GM21576 (cell line): ENCODE data around the gene NCAPH2.

Experiments
- ATAC-seq: cut with Tn5 transposase; IDR thresholded peaks from one replicate; pipeline ENCODE4 v1.9.1; 2021; ENCODE audit warnings: mild to moderate bottlenecking, moderate library complexity; ENCODE audit not compliant: unreplicated experiment

NCAPH2 gene

GRCh38 chr22:50473855-50474671 is 34.0 kb upstream of the NCAPH2 start:
- no peak for ATAC-seq

- peak; percentile 58 for ATAC-seq
These were observed 33.0 kb upstream of the NCAPH2 start, which contains the start of gene SBF1 for GRCh38 chr22:50474710-50475651. Gene SBF1, minus strand, starts transcription at chr22:50475035. Its CDS starts 195 bp downstream, at chr22:50474840.

- no peak for ATAC-seq
These were observed 32.4 kb upstream of the NCAPH2 start for GRCh38 chr22:50475652-50476002.

- ATAC-seq, result no peak
These were observed 31.2 kb upstream of the NCAPH2 start for GRCh38 chr22:50476868-50477267.

GRCh38 chr22:50477923-50478322 is 30.1 kb upstream of the NCAPH2 start:
- ATAC-seq, result no peak

GRCh38 chr22:50479721-50480120 is 28.3 kb upstream of the NCAPH2 start:
- no peak for ATAC-seq

GRCh38 chr22:50481045-50481439 is 27.0 kb upstream of the NCAPH2 start:
- no peak for ATAC-seq

- ATAC-seq, result no peak
These were observed 26.5 kb upstream of the NCAPH2 start, which contains the start of gene ADM2 for GRCh38 chr22:50481440-50482106. Gene ADM2, plus strand, starts transcription at chr22:50481543. Its CDS starts 305 bp downstream, at chr22:50481848.

GRCh38 chr22:50482107-50483074 is 25.6 kb upstream of the NCAPH2 start:
- no peak for ATAC-seq

- ATAC-seq, result no peak
These were observed 24.9 kb upstream of the NCAPH2 start for GRCh38 chr22:50483106-50483505.

- ATAC-seq, result no peak
These were observed 24.5 kb upstream of the NCAPH2 start for GRCh38 chr22:50483556-50483955.

GRCh38 chr22:50483977-50484853 is 23.8 kb upstream of the NCAPH2 start:
- ATAC-seq, result no peak

GRCh38 chr22:50485221-50486131 is 22.5 kb upstream of the NCAPH2 start:
- ATAC-seq, result no peak

- ATAC-seq, result no peak
These were observed 21.3 kb upstream of the NCAPH2 start, which contains the start of gene MIOX for GRCh38 chr22:50486561-50487289. Gene MIOX, plus strand, starts transcription at chr22:50486859. Its CDS starts 39 bp downstream, at chr22:50486898.

- no peak for ATAC-seq
These were observed 20.6 kb upstream of the NCAPH2 start for GRCh38 chr22:50487290-50488005.

- no peak for ATAC-seq
These were observed 19.9 kb upstream of the NCAPH2 start for GRCh38 chr22:50488006-50488677.
